ENCODE results near the gene TET1.
A peak's percentile ranks its signal among the peaks of the same experiment; 100 is the strongest.

TET1 gene

GRCh38 chr10:68594405-68594804, 34.3 kb downstream of the TET1 start:
- H3K9me3 ChIP-seq (ENCODE audit: control insufficient read depth, low read length), result no peaks in the 10 kb centered on the region
- no peak overlapping the region for H2AFZ ChIP-seq
- no peak for TF ChIP-seq CTCF (IDR thresholded peaks at IDR 0.05)
- no peak overlapping the region for H3K9ac ChIP-seq
- no peaks in the 10 kb centered on the region for H3K79me2 ChIP-seq
- H3K4me3 ChIP-seq (ENCODE audit: low read depth, low read length), result no peak overlapping the region
- H3K4me2 ChIP-seq (ENCODE audit: low read length), result no peak overlapping the region
- H3K36me3 ChIP-seq (ENCODE audit: control insufficient read depth, insufficient read depth, low read length), result no peaks in the 10 kb centered on the region
- no peaks in the 10 kb centered on the region for H3K27me3 ChIP-seq (ENCODE audit: control insufficient read depth, insufficient read depth, low read length)
- H3K27ac ChIP-seq, result no peak overlapping the region
- H3K4me1 ChIP-seq, result peaks cover 3% of the 10 kb centered on the region

DNA sequence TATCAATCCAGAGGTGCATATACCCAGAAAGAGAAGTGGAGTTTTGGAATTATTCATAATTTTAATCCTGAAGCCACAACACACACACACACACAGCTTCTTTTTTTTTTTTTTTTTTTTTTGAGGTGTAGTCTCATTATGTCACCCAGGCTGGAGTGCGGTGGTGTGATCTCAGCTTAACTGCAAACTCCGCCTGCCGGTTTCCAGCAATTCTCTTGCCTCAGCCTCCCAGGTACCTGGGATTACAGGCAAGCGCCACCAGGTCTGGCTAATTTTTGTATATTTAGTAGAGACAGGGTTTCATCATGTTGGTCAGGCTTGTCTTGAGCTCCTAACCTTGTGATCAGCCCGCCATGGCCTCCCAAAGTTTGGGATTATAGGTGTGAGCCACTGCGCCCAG, 35.4 kb downstream of the TET1 start:
- Histone ChIP-seq H3K4me2 (ENCODE audit: low read length) (no peak overlapping the region), H3K36me3 (ENCODE audit: control insufficient read depth, insufficient read depth, low read length) (no peaks in the 10 kb centered on the region), H3K27me3 (ENCODE audit: control insufficient read depth, insufficient read depth, low read length) (no peaks in the 10 kb centered on the region), H3K79me2 (no peaks in the 10 kb centered on the region), H3K9ac (no peak overlapping the region), H2AFZ (no peak overlapping the region), H3K4me3 (ENCODE audit: low read depth, low read length) (no peak overlapping the region), H3K27ac (no peak overlapping the region), H3K4me1 (peaks cover 3% of the 10 kb centered on the region), H3K9me3 (ENCODE audit: control insufficient read depth, low read length) (no peaks in the 10 kb centered on the region)
- no peak for TF ChIP-seq CTCF (IDR thresholded peaks at IDR 0.05)

- TF ChIP-seq CTCF (IDR thresholded peaks at IDR 0.05), result no peak
- Histone ChIP-seq H3K4me3 (ENCODE audit: low read depth, low read length) (no peak overlapping the region), H3K79me2 (peaks cover 3% of the 10 kb centered on the region), H3K27ac (no peak overlapping the region), H3K27me3 (ENCODE audit: control insufficient read depth, insufficient read depth, low read length) (no peaks in the 10 kb centered on the region), H3K9me3 (ENCODE audit: control insufficient read depth, low read length) (no peaks in the 10 kb centered on the region), H3K36me3 (ENCODE audit: control insufficient read depth, insufficient read depth, low read length) (no peaks in the 10 kb centered on the region), H3K9ac (no peak overlapping the region), H2AFZ (no peak overlapping the region), H3K4me1 (peaks cover 9% of the 10 kb centered on the region), H3K4me2 (ENCODE audit: low read length) (no peak overlapping the region)
These were observed 37.3 kb downstream of the TET1 start for GRCh38 chr10:68597407-68597806.

GRCh38 chr10:68598978-68599770, 39.0 kb downstream of the TET1 start:
- Histone ChIP-seq H3K79me2 (peaks cover 9% of the 10 kb centered on the region), H3K9ac (no peak overlapping the region), H3K4me3 (ENCODE audit: low read depth, low read length) (peak overlapping the region; percentile 71), H3K4me1 (peaks cover 9% of the 10 kb centered on the region), H3K27me3 (ENCODE audit: control insufficient read depth, insufficient read depth, low read length) (no peaks in the 10 kb centered on the region), H3K36me3 (ENCODE audit: control insufficient read depth, insufficient read depth, low read length) (no peaks in the 10 kb centered on the region), H2AFZ (peak overlapping the region; percentile 91), H3K4me2 (ENCODE audit: low read length) (peak overlapping the region; percentile 92), H3K27ac (peak overlapping the region; percentile 79), H3K9me3 (ENCODE audit: control insufficient read depth, low read length) (no peaks in the 10 kb centered on the region)
- TF ChIP-seq CTCF (IDR thresholded peaks at IDR 0.05), result no peak

GRCh38 chr10:68599771-68600040, 39.6 kb downstream of the TET1 start:
- peaks cover 9% of the 10 kb centered on the region for H3K4me1 ChIP-seq
- peak overlapping the region; percentile 91 for H2AFZ ChIP-seq
- peak overlapping the region; percentile 92 for H3K4me2 ChIP-seq (ENCODE audit: low read length)
- H3K36me3 ChIP-seq (ENCODE audit: control insufficient read depth, insufficient read depth, low read length), result no peaks in the 10 kb centered on the region
- no peak for TF ChIP-seq CTCF (IDR thresholded peaks at IDR 0.05)
- peaks cover 9% of the 10 kb centered on the region for H3K79me2 ChIP-seq
- peak overlapping the region; percentile 79 for H3K27ac ChIP-seq
- H3K9ac ChIP-seq, result no peak overlapping the region
- peak overlapping the region; percentile 71 for H3K4me3 ChIP-seq (ENCODE audit: low read depth, low read length)
- H3K27me3 ChIP-seq (ENCODE audit: control insufficient read depth, insufficient read depth, low read length), result no peaks in the 10 kb centered on the region
- H3K9me3 ChIP-seq (ENCODE audit: control insufficient read depth, low read length), result no peaks in the 10 kb centered on the region
